ENCODE results near the gene SMARCAL1.

DNA sequence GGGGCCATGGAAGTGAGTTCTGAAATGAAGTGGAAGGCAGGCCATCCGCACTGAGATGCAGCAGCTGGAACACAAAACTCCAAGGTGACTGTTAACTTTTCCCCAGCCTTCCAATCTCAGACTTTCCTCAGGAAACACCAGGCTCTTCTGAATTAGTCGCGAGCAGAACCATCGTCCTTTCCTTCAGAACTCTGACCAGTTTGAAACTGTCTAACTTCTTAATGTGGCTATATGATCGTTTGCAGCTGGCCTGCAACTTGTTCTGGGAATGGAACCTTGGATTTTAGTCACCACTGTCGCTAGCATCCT is 85.7 kb downstream of the SMARCAL1 start:
- TF ChIP-seq KLF7 (tag by site-specific recombination; IDR thresholded peaks at IDR 0.05; ENCODE audit: borderline replicate concordance) (no peak), ZNF140 (tag by site-specific recombination; IDR thresholded peaks at IDR 0.05) (no peak), GLIS1 (tag by site-specific recombination; IDR thresholded peaks at IDR 0.05) (no peak), ZNF791 (tag by site-specific recombination; IDR thresholded peaks at IDR 0.05) (no peak)
- TF ChIP-seq, protein P1, sequence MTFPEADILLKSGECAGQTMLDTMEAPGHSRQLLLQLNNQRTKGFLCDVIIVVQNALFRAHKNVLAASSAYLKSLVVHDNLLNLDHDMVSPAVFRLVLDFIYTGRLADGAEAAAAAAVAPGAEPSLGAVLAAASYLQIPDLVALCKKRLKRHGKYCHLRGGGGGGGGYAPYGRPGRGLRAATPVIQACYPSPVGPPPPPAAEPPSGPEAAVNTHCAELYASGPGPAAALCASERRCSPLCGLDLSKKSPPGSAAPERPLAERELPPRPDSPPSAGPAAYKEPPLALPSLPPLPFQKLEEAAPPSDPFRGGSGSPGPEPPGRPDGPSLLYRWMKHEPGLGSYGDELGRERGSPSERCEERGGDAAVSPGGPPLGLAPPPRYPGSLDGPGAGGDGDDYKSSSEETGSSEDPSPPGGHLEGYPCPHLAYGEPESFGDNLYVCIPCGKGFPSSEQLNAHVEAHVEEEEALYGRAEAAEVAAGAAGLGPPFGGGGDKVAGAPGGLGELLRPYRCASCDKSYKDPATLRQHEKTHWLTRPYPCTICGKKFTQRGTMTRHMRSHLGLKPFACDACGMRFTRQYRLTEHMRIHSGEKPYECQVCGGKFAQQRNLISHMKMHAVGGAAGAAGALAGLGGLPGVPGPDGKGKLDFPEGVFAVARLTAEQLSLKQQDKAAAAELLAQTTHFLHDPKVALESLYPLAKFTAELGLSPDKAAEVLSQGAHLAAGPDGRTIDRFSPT (tag by site-specific recombination; IDR thresholded peaks at IDR 0.05) = no peak
- TF ChIP-seq, protein P2, sequence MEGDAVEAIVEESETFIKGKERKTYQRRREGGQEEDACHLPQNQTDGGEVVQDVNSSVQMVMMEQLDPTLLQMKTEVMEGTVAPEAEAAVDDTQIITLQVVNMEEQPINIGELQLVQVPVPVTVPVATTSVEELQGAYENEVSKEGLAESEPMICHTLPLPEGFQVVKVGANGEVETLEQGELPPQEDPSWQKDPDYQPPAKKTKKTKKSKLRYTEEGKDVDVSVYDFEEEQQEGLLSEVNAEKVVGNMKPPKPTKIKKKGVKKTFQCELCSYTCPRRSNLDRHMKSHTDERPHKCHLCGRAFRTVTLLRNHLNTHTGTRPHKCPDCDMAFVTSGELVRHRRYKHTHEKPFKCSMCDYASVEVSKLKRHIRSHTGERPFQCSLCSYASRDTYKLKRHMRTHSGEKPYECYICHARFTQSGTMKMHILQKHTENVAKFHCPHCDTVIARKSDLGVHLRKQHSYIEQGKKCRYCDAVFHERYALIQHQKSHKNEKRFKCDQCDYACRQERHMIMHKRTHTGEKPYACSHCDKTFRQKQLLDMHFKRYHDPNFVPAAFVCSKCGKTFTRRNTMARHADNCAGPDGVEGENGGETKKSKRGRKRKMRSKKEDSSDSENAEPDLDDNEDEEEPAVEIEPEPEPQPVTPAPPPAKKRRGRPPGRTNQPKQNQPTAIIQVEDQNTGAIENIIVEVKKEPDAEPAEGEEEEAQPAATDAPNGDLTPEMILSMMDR (tag by site-specific recombination; IDR thresholded peaks at IDR 0.05) = no peak
- TF ChIP-seq, protein P3, sequence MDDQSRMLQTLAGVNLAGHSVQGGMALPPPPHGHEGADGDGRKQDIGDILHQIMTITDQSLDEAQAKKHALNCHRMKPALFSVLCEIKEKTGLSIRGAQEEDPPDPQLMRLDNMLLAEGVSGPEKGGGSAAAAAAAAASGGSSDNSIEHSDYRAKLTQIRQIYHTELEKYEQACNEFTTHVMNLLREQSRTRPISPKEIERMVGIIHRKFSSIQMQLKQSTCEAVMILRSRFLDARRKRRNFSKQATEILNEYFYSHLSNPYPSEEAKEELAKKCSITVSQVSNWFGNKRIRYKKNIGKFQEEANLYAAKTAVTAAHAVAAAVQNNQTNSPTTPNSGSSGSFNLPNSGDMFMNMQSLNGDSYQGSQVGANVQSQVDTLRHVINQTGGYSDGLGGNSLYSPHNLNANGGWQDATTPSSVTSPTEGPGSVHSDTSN (CRISPR knock-in tag; IDR thresholded peaks at IDR 0.05) = no peak
- TF ChIP-seq, protein P4, sequence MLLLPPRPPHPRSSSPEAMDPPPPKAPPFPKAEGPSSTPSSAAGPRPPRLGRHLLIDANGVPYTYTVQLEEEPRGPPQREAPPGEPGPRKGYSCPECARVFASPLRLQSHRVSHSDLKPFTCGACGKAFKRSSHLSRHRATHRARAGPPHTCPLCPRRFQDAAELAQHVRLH (tag by site-specific recombination; IDR thresholded peaks at IDR 0.05) = no peak

All from HEK293 (cell line).